ENCODE results near the gene RSRC1.
"Not testable (repeated sequence)": the region's sequence is repeated elsewhere in the genome, so short reads cannot be mapped to it uniquely, and the experiment has no call there.

Gene RSRC1

DNA sequence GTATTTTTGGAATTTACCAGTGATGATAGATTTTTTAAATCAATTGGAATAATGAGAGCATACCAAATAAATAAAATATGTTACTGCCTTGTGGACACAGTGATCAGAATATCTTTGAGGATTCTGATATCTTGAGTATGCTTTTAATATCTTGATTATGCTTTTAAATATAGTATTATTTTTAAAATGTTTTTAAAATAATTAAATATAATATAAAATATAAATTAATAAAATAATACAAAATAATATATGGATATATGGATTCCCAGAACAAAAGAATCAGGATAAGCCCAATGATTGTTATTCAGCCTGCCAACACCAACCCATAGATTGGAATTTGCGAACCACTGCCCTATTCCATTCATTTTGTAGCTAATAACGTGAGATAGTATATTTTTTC lies 369.2 kb downstream of the RSRC1 start:
- DNase-seq: no peak

- no peak for DNase-seq
Observed at GRCh38 chr3:158483701-158484235, 373.9 kb downstream of the RSRC1 start.

GRCh38 chr3:158486200-158486599 lies 376.3 kb downstream of the RSRC1 start:
- no peak for DNase-seq

- no peak for DNase-seq
Observed at GRCh38 chr3:158488670-158489069, 378.8 kb downstream of the RSRC1 start.

DNA sequence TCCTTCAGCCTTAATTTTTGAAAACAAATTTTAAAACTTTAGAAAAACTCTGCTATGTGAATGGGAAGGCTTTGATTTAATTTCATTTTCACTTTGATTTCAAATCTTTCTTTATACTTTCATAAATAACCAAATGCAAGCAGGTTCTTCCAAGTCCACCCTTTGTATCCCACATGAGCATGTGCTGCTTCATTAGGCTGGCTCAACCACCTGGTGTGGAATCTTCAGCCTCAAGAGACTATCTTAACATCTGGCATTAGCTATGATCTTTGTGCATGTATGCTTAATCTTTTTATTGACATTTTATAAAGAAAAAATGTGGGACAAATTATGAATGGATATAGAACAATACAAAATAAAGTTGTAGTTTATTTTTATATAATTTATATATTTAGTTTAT lies 379.3 kb downstream of the RSRC1 start:
- DNase-seq: no peak

DNA sequence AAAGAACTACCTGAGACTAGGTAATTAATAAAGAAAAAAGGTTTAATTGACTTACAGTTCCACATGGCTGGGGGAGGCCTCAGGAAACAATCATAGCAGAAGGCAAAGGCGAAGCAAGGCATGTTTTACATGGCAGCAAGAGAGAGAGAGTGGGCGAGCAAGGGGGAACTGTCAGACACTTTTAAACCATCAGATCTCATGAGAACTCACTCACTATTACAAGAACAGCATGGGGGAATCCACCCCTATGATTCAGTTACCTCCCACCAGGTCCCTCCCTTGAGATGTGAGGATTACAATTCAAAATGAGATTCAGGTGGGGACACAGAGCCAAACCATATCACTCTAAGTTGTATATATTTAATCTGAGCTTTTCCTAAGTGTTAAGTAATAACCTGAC lies 382.1 kb downstream of the RSRC1 start:
- no peak for DNase-seq

- DNase-seq: no peak
Observed at GRCh38 chr3:158492685-158493084, 382.8 kb downstream of the RSRC1 start.

GRCh38 chr3:158493931-158494330 lies 384.0 kb downstream of the RSRC1 start:
- DNase-seq: no peak

DNA sequence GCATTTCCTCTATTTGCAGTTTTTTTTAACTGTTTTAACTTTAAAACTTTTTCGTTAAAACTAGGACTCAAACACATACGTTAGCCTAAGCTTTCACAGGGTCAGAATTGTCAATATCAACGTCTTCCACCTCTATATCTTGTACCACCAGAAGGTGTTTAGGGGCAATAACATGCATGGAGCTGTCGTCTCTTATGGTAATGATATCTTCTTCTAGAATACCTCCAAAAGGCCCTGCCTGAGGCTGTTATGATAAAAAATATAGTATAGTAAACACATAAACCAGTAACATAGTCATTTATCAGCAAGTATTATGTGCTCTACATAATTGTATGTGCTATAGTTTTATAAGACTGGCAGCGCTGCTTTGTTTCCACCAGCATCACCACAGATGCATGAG lies 384.8 kb downstream of the RSRC1 start:
- DNase-seq: no peak

GRCh38 chr3:158495398-158495902 lies 385.6 kb downstream of the RSRC1 start:
- DNase-seq: not testable (repeated sequence)

DNA sequence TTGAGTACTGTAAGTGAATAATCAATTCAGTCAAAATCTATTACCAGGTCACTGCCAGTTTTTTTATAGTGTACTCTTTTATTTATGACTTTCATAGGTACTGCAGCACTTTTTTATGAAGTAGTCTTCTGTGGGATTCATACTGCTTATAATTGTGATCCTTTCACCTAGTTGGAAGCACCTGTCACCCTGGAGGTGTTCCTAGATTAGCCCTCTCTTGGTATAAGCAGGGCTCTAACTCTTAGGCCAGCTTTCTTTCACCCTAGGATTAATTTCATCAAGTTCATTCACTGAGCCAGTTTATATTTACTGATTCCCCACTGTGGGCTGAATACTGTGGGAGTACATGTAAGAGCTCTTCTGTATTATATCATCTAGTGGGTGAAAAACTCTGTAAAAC lies 395.2 kb downstream of the RSRC1 start:
- DNase-seq: no peak

GRCh38 chr3:158506456-158506855 lies 396.6 kb downstream of the RSRC1 start:
- no peak for DNase-seq

- no peak for DNase-seq
Observed at GRCh38 chr3:158508481-158508880, 398.6 kb downstream of the RSRC1 start.

- DNase-seq: no peak
Observed at GRCh38 chr3:158509891-158510290, 400.0 kb downstream of the RSRC1 start.

DNA sequence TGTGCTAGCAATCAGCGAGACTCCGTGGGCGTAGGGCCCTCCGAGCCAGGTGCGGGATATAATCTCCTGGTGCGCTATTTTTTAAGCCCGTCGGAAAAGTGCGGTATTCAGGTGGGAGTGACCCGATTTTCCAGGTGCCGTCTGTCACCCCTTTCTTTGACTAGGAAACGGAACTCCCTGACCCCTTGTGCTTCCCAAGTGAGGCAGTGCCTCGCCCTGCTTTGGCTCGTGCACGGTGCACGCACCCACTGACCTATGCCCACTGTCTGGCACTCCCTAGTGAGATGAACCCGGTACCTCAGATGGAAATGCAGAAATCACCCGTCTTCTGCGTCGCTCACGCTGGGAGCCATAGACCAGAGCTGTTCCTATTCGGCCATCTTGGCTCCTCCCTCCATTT lies 406.8 kb downstream of the RSRC1 start:
- DNase-seq: not testable (repeated sequence)

GRCh38 chr3:158519776-158520175 lies 409.9 kb downstream of the RSRC1 start:
- no peak for DNase-seq

- no peak for DNase-seq
Observed at GRCh38 chr3:158520433-158520832, 410.5 kb downstream of the RSRC1 start.

DNA sequence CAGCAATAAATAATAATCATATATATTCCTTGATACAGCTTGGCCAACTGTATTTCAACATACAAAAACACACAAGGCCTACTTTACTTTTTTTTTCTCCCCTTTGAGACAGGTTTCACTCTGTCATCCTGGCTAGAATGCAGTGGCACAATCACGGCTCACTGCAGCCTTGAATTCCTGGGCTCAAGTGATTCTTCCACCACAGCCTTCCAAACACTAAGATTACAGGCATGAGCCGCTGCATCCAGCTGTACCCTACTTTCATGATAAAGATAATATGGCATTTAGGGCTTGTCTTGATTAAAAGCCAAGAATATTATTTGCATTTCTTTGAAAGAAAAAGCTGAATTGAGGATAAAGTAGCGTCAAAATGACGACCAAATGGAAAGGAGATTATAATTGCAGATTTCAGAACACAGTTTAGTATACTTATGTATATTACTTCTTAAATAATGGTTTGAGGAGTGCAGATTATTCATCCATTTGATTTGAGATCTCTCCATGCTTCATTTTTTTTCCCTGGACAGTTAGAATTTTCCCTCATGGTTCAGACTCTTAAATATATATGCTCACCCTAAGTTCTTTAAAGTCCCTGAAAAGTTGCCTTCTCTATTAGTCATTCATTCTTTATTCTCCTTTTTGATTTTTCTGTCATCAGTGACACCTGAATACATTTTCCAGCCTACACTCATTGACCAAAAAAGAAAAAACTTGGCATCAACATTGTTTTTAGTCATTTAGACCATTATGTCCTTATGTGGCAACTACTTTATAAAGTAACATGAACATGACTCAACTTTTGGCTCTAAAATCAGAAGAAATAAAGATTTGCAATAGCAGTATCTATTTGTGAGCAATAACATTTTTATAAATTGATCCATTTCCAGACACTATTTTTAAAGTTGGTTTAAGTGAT lies 412.6 kb downstream of the RSRC1 start:
- DNase-seq: no peak

DNA sequence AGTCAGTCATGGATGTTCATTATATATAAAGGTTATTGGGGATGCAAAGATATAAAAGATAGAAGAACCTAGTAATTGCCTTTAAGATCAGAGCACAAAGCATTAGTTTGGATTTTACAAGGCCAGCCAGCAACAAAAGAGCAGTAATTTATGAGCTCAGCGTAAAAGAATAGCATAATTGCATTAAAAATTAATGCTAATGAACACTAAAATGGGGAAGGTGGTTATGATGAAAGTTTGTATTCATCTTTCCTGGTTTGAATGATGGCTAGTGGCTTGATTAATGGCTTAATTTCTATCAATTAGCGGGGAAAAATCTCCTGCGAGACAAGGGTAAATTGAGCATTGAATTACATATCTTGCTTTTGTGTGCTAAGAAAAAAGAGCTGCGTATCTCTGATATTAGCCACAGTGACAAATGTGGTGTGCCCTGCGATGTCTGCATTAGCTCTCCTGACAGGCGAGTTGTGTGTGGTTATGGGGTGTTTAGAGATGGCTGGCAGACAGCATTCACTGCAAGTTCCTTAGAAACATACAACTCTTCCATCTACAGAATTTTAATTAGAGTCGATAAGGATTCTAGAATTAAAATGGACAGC lies 418.3 kb downstream of the RSRC1 start:
- DNase-seq: no peak

- peak; percentile 10 for DNase-seq
Observed at GRCh38 chr3:158531334-158531733, 421.4 kb downstream of the RSRC1 start.

DNA sequence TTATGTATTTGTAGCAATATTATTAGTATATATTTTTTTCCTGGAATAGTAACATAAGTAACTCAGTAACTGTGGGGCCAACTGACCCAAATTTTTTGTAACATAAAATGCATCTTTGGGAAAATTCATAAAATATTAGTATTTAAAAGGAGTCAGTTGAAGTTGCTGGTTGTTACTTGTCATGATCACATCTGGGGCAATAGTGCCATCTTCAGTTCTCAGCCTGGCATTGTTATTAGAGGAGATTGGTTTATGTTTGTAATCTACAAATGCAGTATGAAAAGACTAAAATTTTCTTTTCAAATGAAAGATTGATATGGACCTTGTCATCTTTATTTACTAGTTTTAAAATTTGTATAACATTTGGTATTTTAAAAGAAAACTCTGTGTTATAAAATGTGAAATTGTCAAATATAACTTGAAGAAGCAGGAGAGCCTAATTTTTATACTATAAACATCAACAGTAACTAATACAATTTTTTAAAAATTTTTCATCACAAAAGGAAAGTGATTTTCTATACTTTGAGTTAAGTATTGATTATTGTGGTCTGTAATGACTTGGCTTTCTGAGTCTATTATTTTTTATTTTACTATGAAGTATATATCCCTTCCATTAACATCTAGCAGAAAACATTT lies 422.3 kb downstream of the RSRC1 start:
- DNase-seq: peak; percentile 24

- no peak for DNase-seq
Observed at GRCh38 chr3:158535918-158536317, 426.0 kb downstream of the RSRC1 start.

GRCh38 chr3:158539414-158540014 lies 429.6 kb downstream of the RSRC1 start:
- DNase-seq: no peak

All from NCI-H774 (cell line).